NT2/D1 (cell line): ENCODE measurements around the gene AP5M1.
"Not testable (repeated sequence)": the region's sequence is repeated elsewhere in the genome, so short reads cannot be mapped to it uniquely, and the experiment has no call there.

Source experiments
- SUZ12 ChIP-seq: IDR thresholded peaks from 2 replicates; pipeline ENCODE4 v1.6.1; 2011; ENCODE audit not compliant: insufficient read length, insufficient read depth; ENCODE audit errors: extremely low read depth
- YY1 ChIP-seq: IDR thresholded peaks from 2 replicates; pipeline ENCODE4 v1.6.1; 2011; ENCODE audit not compliant: insufficient read length, insufficient read depth
- ZNF274 ChIP-seq: IDR thresholded peaks from 2 replicates; pipeline ENCODE4 v1.6.1; 2011; ENCODE audit warnings: mild to moderate bottlenecking, low read depth, low read length

GRCh38 chr14:57343545-57344297, 75.0 kb downstream of the AP5M1 start:
- not testable (repeated sequence) for TF ChIP-seq SUZ12, ZNF274
- TF ChIP-seq YY1, result peak; percentile 35
